Ramos (cell line): ENCODE data around the gene DEFB108B.
"Not testable (repeated sequence)": the region's sequence is repeated elsewhere in the genome, so short reads cannot be mapped to it uniquely, and the experiment has no call there.

Experiments
- in situ Hi-C: fragments of 300-500 bp; cut with MboI; formaldehyde crosslinking; loops from one replicate; pipeline ENCODE4 v1.14.3; 2022; ENCODE audit warnings: low sequenced_read_pairs; ENCODE audit not compliant: unreplicated experiment

The DEFB108B gene

GRCh38 chr11:71813481-71814355 is 19.3 kb upstream of the DEFB108B start:
- in situ Hi-C loops = not testable (repeated sequence)

DNA sequence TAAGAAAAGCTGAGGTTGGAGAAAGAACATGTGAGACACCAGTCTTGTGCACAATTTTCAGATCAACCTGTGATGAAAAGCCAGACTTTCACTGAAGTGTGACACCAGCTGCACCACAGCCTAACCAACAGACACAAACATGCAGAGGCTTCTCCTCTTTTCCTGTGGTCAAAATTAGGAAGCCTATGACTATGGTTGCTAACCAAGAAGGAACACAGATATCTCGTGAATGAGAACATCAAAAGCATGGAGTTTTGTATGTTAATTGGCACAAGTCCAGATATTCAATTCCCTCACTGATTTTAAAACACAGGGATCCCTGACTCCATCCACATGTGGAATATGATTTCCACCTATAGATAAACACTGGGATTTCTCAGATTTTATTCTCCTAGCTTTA is 11.5 kb upstream of the DEFB108B start:
- in situ Hi-C loops = not testable (repeated sequence)

DNA sequence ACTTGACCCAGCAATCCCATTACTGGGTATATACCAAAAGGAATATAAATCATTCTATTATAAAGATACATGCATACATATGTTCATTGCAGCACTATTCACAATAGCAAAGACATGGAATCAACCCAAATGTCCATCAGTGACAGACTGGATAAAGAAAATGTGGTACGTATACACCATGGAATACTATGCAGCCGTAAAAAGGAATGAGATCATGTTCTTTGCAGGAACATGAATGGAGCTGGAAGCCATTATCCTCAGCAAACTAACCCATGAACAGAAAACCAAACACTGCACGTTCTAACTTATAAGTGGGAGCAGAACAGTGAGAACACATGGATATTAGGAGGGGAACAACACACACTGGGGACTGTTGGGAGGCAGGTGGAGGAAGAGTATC is 3.8 kb upstream of the DEFB108B start:
- in situ Hi-C loops = not testable (repeated sequence)

GRCh38 chr11:71829686-71830085 is 3.3 kb upstream of the DEFB108B start:
- in situ Hi-C loops = not testable (repeated sequence)

DNA sequence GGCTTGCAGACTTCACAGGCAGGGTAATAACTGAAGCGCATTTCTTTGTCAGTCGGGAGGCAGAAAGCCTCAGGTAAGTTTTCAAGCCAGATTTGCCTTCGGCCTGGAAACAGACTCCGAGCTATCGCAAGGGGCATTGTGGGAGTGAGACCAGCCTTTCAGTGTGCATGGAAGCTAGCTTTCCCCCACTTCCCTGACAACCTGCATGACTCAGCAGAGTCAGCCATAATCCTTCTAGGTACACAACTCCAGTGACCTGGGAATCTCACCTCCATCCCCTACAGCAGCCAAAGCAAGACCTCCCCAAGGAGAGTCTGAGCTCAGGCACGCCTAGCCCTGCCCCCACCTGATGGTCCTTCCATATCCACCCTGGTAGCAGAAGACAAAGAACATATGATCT is 9.7 kb downstream of the DEFB108B start:
- in situ Hi-C loops = not testable (repeated sequence)

DNA sequence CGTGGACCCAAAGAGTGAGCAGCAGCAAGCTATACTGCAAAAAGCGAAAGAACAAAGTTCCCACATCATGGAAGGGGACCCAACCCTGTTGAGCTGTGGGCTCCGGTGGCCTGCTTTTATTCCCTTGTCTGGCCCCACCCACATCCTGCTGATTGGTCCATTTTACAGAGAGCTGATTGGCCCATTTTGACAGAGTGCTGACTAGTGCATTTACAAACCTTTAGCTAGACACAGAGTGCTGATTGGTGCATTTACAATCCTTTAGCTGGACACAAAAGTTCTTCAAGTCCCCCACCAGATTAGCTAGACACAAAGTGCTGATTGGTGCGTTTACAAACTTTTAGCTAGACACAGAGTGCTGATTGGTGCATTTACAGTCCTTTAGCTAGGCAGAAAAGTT is 10.4 kb downstream of the DEFB108B start:
- in situ Hi-C loops = not testable (repeated sequence)

DNA sequence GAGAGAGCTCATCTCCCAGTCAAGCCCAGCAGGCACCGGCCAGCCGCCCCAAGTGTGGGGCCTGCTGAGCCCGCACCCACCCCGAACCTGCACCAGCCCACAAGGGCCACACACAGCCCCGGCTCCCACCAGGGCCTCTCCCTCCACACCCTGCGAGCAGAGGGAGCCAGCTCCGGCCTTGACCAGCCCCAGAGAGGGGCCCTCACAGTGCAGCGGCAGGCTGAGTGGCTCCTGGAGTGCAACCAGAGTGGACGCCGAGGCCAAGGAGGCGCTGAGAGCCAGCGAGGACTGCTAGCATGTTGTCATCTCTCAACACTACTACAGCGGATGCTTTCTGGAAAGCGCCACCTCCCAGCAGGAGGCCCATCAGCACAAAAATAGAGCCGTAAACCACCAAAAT is 10.9 kb downstream of the DEFB108B start:
- in situ Hi-C loops = no loop called here

DNA sequence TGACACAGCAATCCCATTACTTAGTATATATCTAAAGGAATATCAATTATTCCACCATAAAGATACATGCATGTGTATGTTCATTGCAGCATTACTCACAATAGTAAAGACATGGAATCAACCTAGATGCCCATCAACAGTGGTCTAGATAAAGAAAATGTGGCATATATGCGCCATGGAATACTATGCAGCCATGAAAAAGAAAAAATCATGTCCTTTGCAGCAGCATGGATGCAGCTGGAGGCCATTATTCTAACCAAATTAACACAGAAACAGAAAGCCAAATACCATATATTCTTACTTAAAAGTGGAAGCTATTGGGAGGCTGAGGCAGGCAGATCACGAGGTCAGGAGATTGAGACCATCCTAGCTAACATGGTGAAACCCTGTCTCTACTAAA is 20.9 kb downstream of the DEFB108B start:
- in situ Hi-C loops = not testable (repeated sequence)

GRCh38 chr11:71855880-71856279 is 22.9 kb downstream of the DEFB108B start:
- in situ Hi-C loops = not testable (repeated sequence)

- in situ Hi-C loops = not testable (repeated sequence)
Measured at GRCh38 chr11:71860835-71861234, 27.8 kb downstream of the DEFB108B start.

- in situ Hi-C loops = not testable (repeated sequence)
Measured at GRCh38 chr11:71863978-71864627, 31.1 kb downstream of the DEFB108B start.

GRCh38 chr11:71867209-71867608 is 34.2 kb downstream of the DEFB108B start:
- in situ Hi-C loops = not testable (repeated sequence)

DNA sequence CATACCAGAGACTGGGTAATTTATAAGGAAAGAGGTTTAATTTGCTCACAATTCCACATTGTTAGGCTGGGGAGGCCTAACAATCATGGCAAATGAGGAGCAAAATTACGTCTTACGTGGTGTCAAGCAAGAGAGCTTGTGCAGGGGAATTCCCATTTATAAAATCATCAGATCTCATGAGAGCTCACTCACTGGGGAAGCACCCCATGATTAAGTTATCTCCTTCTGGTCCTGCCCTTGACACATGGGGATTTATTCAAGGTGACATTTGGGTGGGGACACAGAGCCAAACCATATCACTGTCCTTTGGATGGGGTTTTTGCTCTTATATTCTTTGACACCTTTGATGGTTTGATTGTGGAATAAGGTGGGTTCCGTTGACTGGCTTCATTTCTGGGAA is 36.9 kb downstream of the DEFB108B start:
- in situ Hi-C loops = not testable (repeated sequence)

DNA sequence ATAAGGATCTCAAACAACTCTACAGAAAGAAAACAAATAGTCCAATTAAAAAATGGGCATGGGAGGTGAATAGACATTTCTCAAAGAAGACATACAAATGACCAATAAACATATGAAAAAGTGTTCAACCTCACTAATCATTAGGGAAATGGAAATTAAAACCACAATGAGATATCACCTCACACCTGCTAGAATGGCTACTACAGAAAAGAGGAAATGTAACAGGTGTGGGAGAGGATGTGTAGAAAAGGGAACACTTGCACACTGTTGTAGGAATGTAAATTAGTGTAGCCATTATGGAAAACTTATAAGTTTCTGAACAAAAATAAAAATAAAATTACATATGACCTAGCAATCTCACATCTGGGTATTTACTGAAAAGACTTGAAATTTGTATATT is 37.7 kb downstream of the DEFB108B start:
- in situ Hi-C loops = not testable (repeated sequence)

DNA sequence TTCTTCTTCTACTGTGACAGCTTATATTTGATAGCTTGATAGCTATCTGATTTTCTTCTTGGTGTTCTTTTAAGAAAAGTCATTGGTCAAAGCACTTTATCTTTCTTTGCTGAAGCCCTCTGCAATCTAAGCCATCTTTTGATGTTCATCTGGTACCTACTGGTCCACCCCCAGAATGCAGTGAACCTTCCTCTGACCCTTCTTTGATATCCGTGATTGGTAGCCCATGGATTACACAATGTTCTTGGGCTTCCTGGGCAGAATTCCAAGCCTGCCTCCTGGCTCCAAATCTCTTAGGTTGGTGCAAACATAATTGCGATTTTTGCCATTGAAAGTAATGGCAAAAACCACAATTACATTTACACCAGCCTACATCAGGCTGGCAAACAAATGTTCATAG is 43.3 kb downstream of the DEFB108B start:
- in situ Hi-C loops = not testable (repeated sequence)

GRCh38 chr11:71878059-71878458 is 45.1 kb downstream of the DEFB108B start, which contains the start of gene DEFB131B:
Gene DEFB131B, plus strand, starts transcription at chr11:71878453. Its CDS starts 0 bp downstream, at chr11:71878453.
- in situ Hi-C loops = not testable (repeated sequence)

DNA sequence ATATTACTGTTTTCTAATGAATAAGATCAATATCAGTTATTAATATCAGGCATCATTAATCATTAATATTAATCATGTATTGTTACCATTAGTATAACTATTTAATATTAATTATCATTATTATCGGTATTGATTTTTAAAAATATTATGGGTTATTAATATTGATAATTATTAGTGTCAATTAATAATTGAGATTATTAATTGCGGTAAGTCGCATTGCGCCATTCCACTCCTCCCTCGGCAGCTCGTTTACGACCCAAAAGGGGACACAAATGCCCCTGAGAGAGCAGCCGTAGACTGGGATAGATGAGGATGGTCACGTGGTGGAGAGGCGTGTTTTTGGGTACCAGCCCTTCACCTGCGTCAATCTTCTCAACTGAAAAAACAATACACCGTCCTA is 52.8 kb downstream of the DEFB108B start:
- in situ Hi-C loops = not testable (repeated sequence)
